DOHH2 (cell line): Measurements from ENCODE around the gene SYAP1.

Experiments used
- H3F3A ChIP-seq: fragments of 200-600 bp; sonication (generic), shearing (Covaris generic); 2 replicates; pipeline ENCODE4 v1.6.0; 2016; ENCODE audit warnings: antibody characterized with exemption, mild to moderate bottlenecking; ENCODE audit not compliant: control insufficient read depth, insufficient read depth
- H3K27ac ChIP-seq: fragments of 200-600 bp; sonication (generic); 2 replicates; pipeline ENCODE4 v1.5.1; 2014; ENCODE audit warnings: low read depth, mild to moderate bottlenecking, low read length, moderate library complexity
- H3K27me3 ChIP-seq: fragments of 200-600 bp; sonication (generic); 2 replicates; pipeline ENCODE4 v1.6.1; 2014; ENCODE audit warnings: mild to moderate bottlenecking, low read length, mixed read lengths; ENCODE audit not compliant: control insufficient read depth
- H3K36me3 ChIP-seq: fragments of 200-600 bp; sonication (generic); 2 replicates; pipeline ENCODE4 v1.6.1; 2014; ENCODE audit warnings: mild to moderate bottlenecking, low read length, moderate library complexity, mixed read lengths; ENCODE audit not compliant: control insufficient read depth
- H3K4me1 ChIP-seq: fragments of 200-600 bp; sonication (generic); 2 replicates; pipeline ENCODE4 v1.6.1; 2014; ENCODE audit warnings: mild to moderate bottlenecking, low read length, mixed read lengths; ENCODE audit not compliant: control insufficient read depth
- H3K4me2 ChIP-seq: fragments of 200-600 bp; sonication (generic); 2 replicates; pipeline ENCODE4 v1.6.0; 2014; ENCODE audit warnings: mild to moderate bottlenecking, low read length, moderate library complexity
- H3K4me3 ChIP-seq: fragments of 200-600 bp; sonication (generic); 2 replicates; pipeline ENCODE4 v1.5.1; 2014; ENCODE audit warnings: mild to moderate bottlenecking, low read length, mixed read lengths
- H3K79me2 ChIP-seq: fragments of 200-600 bp; sonication (generic); 2 replicates; pipeline ENCODE4 v1.6.1; 2014; ENCODE audit warnings: mild to moderate bottlenecking, low read length, mixed read lengths; ENCODE audit not compliant: control insufficient read depth
- H3K9me2 ChIP-seq: fragments of 200-600 bp; sonication (generic); replicated peaks from 2 replicates; pipeline ENCODE4 v1.6.1; 2014; ENCODE audit warnings: mild to moderate bottlenecking, low read length, mixed read lengths; ENCODE audit not compliant: control insufficient read depth
- H3K9me3 ChIP-seq: fragments of 200-600 bp; sonication (generic); 2 replicates; pipeline ENCODE4 v1.6.1; 2014; ENCODE audit warnings: antibody characterized with exemption, low read length, mixed read lengths; ENCODE audit not compliant: control insufficient read depth, insufficient read depth
- H4K20me1 ChIP-seq: fragments of 200-600 bp; sonication (generic); 2 replicates; pipeline ENCODE4 v1.6.0; 2014; ENCODE audit warnings: low read depth, mild to moderate bottlenecking, antibody characterized with exemption, low read length, moderate library complexity; ENCODE audit not compliant: control insufficient read depth, insufficient read depth
- EZH2phosphoT487 ChIP-seq: fragments of 200-600 bp; sonication (generic); IDR thresholded peaks from 2 replicates; pipeline ENCODE4 v1.6.1; 2017; ENCODE audit warnings: borderline replicate concordance, mild to moderate bottlenecking, antibody characterized with exemption, low read length, moderate library complexity, mixed read lengths
- TF ChIP-seq, protein P1 (sequence below): fragments of 200-600 bp; sonication (generic); IDR thresholded peaks from one replicate; pipeline ENCODE4 v1.5.1; 2014; ENCODE audit warnings: antibody characterized with exemption, mild to moderate bottlenecking, low read depth, low read length; ENCODE audit not compliant: poor library complexity, severe bottlenecking

Gene SYAP1

DNA sequence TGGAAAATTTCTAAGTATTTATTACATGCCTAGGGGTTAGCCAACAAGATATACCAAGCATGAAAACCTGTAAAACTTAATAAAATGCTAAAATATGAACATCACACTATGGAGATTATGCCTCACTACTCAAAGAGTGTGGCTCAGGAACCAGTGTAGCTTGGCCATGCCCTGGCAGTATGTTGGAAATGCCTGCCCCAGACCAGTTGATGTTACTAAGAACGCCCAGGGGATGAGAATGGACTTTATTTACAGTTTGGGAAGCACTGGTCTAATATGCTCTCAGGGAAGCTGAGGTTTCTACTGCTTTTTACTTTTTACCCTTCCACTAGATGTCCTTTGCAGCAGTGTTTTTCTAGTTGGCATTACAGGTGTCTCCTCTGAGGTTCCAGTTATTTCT lies 43.2 kb downstream of the SYAP1 start:
- peaks cover 14% of the 10 kb centered on the region for H3K36me3 ChIP-seq
- no peaks in the 10 kb centered on the region for H3K79me2 ChIP-seq
- H3K27ac ChIP-seq: no peak overlapping the region
- H4K20me1 ChIP-seq: no peaks in the 10 kb centered on the region
- H3K4me2 ChIP-seq: no peak overlapping the region
- H3K4me1 ChIP-seq: no peaks in the 10 kb centered on the region
- H3F3A ChIP-seq: no peaks in the 10 kb centered on the region
- H3K9me3 ChIP-seq: no peaks in the 10 kb centered on the region
- TF ChIP-seq, protein P1, sequence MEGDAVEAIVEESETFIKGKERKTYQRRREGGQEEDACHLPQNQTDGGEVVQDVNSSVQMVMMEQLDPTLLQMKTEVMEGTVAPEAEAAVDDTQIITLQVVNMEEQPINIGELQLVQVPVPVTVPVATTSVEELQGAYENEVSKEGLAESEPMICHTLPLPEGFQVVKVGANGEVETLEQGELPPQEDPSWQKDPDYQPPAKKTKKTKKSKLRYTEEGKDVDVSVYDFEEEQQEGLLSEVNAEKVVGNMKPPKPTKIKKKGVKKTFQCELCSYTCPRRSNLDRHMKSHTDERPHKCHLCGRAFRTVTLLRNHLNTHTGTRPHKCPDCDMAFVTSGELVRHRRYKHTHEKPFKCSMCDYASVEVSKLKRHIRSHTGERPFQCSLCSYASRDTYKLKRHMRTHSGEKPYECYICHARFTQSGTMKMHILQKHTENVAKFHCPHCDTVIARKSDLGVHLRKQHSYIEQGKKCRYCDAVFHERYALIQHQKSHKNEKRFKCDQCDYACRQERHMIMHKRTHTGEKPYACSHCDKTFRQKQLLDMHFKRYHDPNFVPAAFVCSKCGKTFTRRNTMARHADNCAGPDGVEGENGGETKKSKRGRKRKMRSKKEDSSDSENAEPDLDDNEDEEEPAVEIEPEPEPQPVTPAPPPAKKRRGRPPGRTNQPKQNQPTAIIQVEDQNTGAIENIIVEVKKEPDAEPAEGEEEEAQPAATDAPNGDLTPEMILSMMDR: no peak
- TF ChIP-seq EZH2phosphoT487: no peak
- H3K9me2 ChIP-seq: no peaks in the 10 kb centered on the region
- no peaks in the 10 kb centered on the region for H3K27me3 ChIP-seq
- no peak overlapping the region for H3K4me3 ChIP-seq

DNA sequence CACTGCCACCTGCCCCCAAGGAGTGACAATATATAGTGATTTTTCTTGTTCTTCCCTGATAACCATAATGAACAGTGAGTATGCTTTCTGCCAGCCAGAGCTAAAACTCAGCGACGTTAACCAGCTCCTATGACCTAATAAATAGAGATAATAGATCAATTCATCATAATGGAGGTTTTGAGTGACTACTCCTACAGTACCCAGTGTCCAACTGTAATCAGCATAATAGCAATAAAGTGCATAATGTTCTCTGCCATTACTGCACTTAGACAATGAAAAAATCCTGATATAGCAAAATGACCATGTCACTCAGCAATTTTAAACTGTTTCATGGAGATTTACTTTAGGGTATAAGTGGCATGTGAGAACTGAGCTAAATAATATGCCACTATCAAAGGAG lies 46.2 kb downstream of the SYAP1 start:
- TF ChIP-seq EZH2phosphoT487: no peak
- TF ChIP-seq, protein P1: no peak
- no peak overlapping the region for H3K4me3 ChIP-seq
- no peaks in the 10 kb centered on the region for H4K20me1 ChIP-seq
- no peaks in the 10 kb centered on the region for H3K4me1 ChIP-seq
- H3K27ac ChIP-seq: no peak overlapping the region
- no peaks in the 10 kb centered on the region for H3F3A ChIP-seq
- no peaks in the 10 kb centered on the region for H3K9me2 ChIP-seq
- no peak overlapping the region for H3K4me2 ChIP-seq
- H3K27me3 ChIP-seq: no peaks in the 10 kb centered on the region
- no peaks in the 10 kb centered on the region for H3K79me2 ChIP-seq
- no peaks in the 10 kb centered on the region for H3K9me3 ChIP-seq
- peaks cover 2% of the 10 kb centered on the region; the same call in 1 of the 2 replicates for H3K36me3 ChIP-seq

DNA sequence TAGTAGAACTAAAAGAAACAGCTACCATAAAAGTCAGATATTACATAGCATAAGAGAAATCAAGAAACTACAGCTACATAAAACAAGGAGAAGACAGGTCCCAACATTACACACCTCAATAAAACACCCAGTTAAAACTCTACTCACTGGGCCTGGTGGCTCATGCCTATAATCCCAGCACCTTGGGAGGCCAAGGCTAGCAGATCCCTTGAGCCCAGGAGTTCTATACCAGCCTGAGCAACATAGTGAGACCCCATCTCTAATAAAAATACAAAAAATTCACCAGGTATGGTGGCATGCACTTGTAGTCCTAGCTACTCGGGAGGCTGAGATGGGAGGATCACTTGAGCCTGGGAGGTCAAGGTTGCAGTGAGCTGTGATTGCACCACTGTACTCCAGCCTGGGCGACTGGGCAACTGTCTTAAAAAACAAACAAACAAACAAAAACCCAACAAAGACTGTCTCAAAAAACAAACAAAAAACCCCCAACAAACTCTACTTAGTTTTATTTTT lies 51.6 kb downstream of the SYAP1 start:
- no peaks in the 10 kb centered on the region for H3K9me3 ChIP-seq
- no peaks in the 10 kb centered on the region for H3K79me2 ChIP-seq
- no peaks in the 10 kb centered on the region for H4K20me1 ChIP-seq
- no peak for TF ChIP-seq EZH2phosphoT487
- TF ChIP-seq, protein P1: no peak
- no peak overlapping the region for H3K27ac ChIP-seq
- H3K4me1 ChIP-seq: peaks cover 3% of the 10 kb centered on the region
- no peaks in the 10 kb centered on the region for H3F3A ChIP-seq
- no peaks in the 10 kb centered on the region for H3K27me3 ChIP-seq
- H3K4me2 ChIP-seq: no peak overlapping the region
- H3K36me3 ChIP-seq: no peaks in the 10 kb centered on the region
- no peaks in the 10 kb centered on the region for H3K9me2 ChIP-seq
- H3K4me3 ChIP-seq: no peak overlapping the region
